CD8-positive, alpha-beta memory T cell (primary cell): Measurements from ENCODE around the gene IFT27. TPM values are rescaled to one million over a fixed set of nuclear protein-coding genes. Genes with fewer than 3 reads are reported as not detected.

Experiments used
- CTCF ChIA-PET: fragments of 350-600 bp; sonication (Branson Sonifier 250); formaldehyde crosslinking; loops from one replicate; lab custom pipeline; 2021; ENCODE audit warnings: antibody characterized with exemption; lab: Charles Lee
- POLR2A ChIA-PET: fragments of 350-600 bp; sonication (Branson Sonifier 250); formaldehyde crosslinking; loops from one replicate; lab custom pipeline; 2021; ENCODE audit warnings: antibody characterized with exemption; lab: Charles Lee
- DNase-seq, 5 donors: peaks; one replicate each; pipeline versions ENCODE4 v3.0.0 to v3.0.0-alpha.2; 2020 to 2022; ENCODE audit warnings: mixed read lengths in 1 of 5
- H3K27ac ChIP-seq: one replicate; pipeline ENCODE4 v1.7.0; 2013; ENCODE audit warnings: low read depth, mild to moderate bottlenecking, low read length, moderate library complexity
- H3K27me3 ChIP-seq: 2 replicates; pipeline ENCODE4 v1.7.0; 2013; ENCODE audit warnings: low read length, mild to moderate bottlenecking; ENCODE audit not compliant: insufficient read depth, poor library complexity, severe bottlenecking
- H3K36me3 ChIP-seq: 2 replicates; pipeline ENCODE4 v1.7.0; 2013; ENCODE audit warnings: mild to moderate bottlenecking, low read length, moderate library complexity; ENCODE audit not compliant: insufficient read depth
- H3K4me1 ChIP-seq: 2 replicates; pipeline ENCODE4 v1.7.0; 2013; ENCODE audit warnings: mild to moderate bottlenecking, low read length, moderate library complexity; ENCODE audit not compliant: insufficient read depth
- H3K4me3 ChIP-seq: 2 replicates; pipeline ENCODE4 v1.7.0; 2013; ENCODE audit warnings: mild to moderate bottlenecking, low read length
- H3K9me3 ChIP-seq: 2 replicates; pipeline ENCODE4 v1.7.0; 2013; ENCODE audit warnings: mild to moderate bottlenecking, low read length
- H3K27ac Mint-ChIP-seq, 8 donors: one replicate each; pipeline ENCODE4 v1.8.0; 2020 to 2021; ENCODE audit warnings: mixed read lengths in 8 of 8, mild to moderate bottlenecking in 6 of 8, inconsistent platforms in 3 of 8, moderate library complexity in 3 of 8
- H3K27me3 Mint-ChIP-seq, 2 donors: one replicate each; pipeline ENCODE4 v1.8.0; 2020 to 2021; ENCODE audit warnings: mixed read lengths in 2 of 2, mild to moderate bottlenecking in 1 of 2, moderate library complexity in 1 of 2
- H3K36me3 Mint-ChIP-seq, 3 donors: one replicate each; pipeline ENCODE4 v1.8.0; 2020 to 2021; ENCODE audit warnings: mixed read lengths in 3 of 3, inconsistent platforms in 1 of 3, mild to moderate bottlenecking in 1 of 3
- H3K4me1 Mint-ChIP-seq, 3 donors: one replicate each; pipeline ENCODE4 v1.8.0; 2020 to 2021; ENCODE audit warnings: mixed read lengths in 3 of 3, inconsistent platforms in 1 of 3, mild to moderate bottlenecking in 1 of 3
- H3K4me3 Mint-ChIP-seq, 7 donors: one replicate each; pipeline ENCODE4 v1.8.0; 2020 to 2021; ENCODE audit warnings: mixed read lengths in 7 of 7, mild to moderate bottlenecking in 6 of 7, moderate library complexity in 4 of 7, inconsistent platforms in 2 of 7
- H3K9me3 Mint-ChIP-seq, 5 donors: one replicate each; pipeline ENCODE4 v1.8.0; 2020 to 2022; ENCODE audit warnings: mixed read lengths in 5 of 5, mild to moderate bottlenecking in 3 of 5, moderate library complexity in 2 of 5, inconsistent platforms in 1 of 5
- polyA plus RNA-seq: library from polyadenylated mRNA; unstranded; fragments of 300-500 nt; fragmentation: Illumina TruSeq; gene quantifications from one replicate; pipeline ENCODE4 v1.2.3, GENCODE V29; 2021
- total RNA-seq, 2 experiments: library from RNA; stranded (reverse); gene quantifications; one replicate each; pipeline ENCODE4 v1.2.3, GENCODE V29; 2021

IFT27 gene
- total and polyA plus RNA-seq, 3 experiments from 2014 or later: 9.7 to 26.5 (median 24.9) TPM

DNA sequence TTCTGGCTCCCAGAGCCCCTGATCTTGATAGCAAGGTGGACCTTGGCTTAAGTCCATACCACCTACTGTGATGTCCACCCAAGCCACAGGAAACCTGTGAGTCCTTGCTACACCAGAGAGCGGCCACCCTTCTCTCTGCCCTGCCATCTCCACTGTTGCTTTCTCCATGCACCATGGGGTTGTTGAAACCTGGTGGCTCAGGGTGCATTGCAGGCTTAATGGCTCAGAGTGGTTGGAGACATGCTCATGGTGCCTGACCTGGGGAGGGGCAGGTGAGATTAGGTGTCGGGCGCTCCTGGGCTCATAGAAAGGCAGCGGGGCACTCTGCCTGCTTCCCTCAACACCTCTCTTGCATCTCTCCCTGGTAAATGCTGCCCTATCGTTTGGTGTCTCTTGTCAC is 47.4 kb downstream of the IFT27 start:
- Histone ChIP-seq H3K9me3 (no peaks in the 10 kb centered on the region), H3K36me3 (no peaks in the 10 kb centered on the region), H3K27ac (no peak overlapping the region), H3K27me3 (peaks cover 2% of the 10 kb centered on the region), H3K4me3 (no peak overlapping the region), H3K4me1 (no peaks in the 10 kb centered on the region)
- no peaks in the 10 kb centered on the region for H3K4me1 Mint-ChIP-seq
- no peak for DNase-seq
- H3K27me3 Mint-ChIP-seq: peaks cover 30 to 54% of the 10 kb centered on the region in 2 donors
- no peak overlapping the region for H3K4me3 Mint-ChIP-seq
- ChIA-PET POLR2A (no interaction called here), CTCF (no interaction called here)
- no peak overlapping the region for H3K27ac Mint-ChIP-seq
- peaks cover 0 to 2% (median 0%) of the 10 kb centered on the region in 5 donors for H3K9me3 Mint-ChIP-seq
- H3K36me3 Mint-ChIP-seq: no peaks in the 10 kb centered on the region

DNA sequence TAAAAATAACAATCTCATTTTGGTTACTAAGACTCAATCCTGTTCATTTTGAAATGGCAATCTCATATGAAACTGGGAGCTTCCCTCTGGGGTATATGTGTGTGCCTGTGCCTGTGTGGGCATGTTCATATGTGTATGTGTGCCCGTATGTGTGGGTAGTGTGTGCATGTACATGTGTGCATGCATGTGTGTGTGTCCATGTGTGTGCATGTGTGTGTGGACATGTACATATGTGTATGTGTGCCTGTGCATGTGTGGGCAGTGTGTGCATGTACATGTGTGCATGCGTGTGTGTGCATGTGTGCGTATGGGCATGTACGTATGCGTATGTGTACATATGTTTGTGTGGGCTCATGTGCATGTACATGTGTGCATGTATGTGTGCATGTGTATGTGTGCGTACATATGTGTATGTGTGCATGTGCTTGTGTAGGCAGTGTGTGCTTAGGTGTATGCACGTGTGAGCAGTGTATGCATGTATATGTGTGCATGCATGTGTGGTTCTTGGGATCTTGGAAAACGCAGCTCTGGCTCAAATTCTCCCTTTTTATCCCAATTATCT is 47.9 kb downstream of the IFT27 start:
- ChIA-PET CTCF (no interaction called here), POLR2A (no interaction called here)
- H3K27ac Mint-ChIP-seq: no peak overlapping the region
- Histone ChIP-seq H3K9me3 (no peaks in the 10 kb centered on the region), H3K27ac (no peak overlapping the region), H3K4me1 (no peaks in the 10 kb centered on the region), H3K27me3 (no peaks in the 10 kb centered on the region), H3K36me3 (no peaks in the 10 kb centered on the region), H3K4me3 (no peak overlapping the region)
- peaks cover 0 to 2% (median 0%) of the 10 kb centered on the region in 5 donors for H3K9me3 Mint-ChIP-seq
- H3K4me1 Mint-ChIP-seq: no peaks in the 10 kb centered on the region
- H3K27me3 Mint-ChIP-seq: peaks cover 28 to 52% of the 10 kb centered on the region in 2 donors
- no peaks in the 10 kb centered on the region for H3K36me3 Mint-ChIP-seq
- H3K4me3 Mint-ChIP-seq: no peak overlapping the region
- no peak for DNase-seq

GRCh38 chr22:36727110-36727509 is 48.8 kb downstream of the IFT27 start:
- Mint-ChIP-seq H3K9me3 (no peaks in the 10 kb centered on the region), H3K4me3 (no peak overlapping the region), H3K27me3 (peaks cover 29 to 49% of the 10 kb centered on the region in 2 donors), H3K27ac (no peak overlapping the region), H3K36me3 (no peaks in the 10 kb centered on the region), H3K4me1 (no peaks in the 10 kb centered on the region)
- H3K36me3 ChIP-seq: no peaks in the 10 kb centered on the region
- ChIA-PET POLR2A (no interaction called here), CTCF (no interaction called here)
- H3K4me3 ChIP-seq: no peak overlapping the region
- H3K4me1 ChIP-seq: no peaks in the 10 kb centered on the region
- no peaks in the 10 kb centered on the region for H3K27me3 ChIP-seq
- H3K9me3 ChIP-seq: no peaks in the 10 kb centered on the region
- DNase-seq: no peak
- no peak overlapping the region for H3K27ac ChIP-seq

DNA sequence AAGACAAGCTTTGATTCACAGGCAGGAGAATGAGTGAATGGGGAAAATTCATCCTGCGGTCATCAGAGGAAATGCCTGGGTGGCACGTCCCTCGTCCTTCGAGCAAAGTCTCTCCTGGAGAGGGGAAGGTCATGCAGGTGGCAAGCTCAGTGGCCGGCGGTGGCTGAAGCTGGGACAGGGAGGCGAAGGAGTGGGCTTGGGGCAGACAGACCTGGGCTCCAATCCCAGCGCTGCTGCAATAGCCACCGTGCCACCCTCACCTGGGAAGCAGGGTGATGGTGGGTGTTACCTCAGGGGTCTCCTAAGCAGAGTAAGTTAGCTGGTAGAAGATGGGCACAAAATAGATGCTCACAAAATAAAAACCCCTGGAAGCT is 49.9 kb downstream of the IFT27 start:
- H3K4me1 ChIP-seq: no peaks in the 10 kb centered on the region

DNA sequence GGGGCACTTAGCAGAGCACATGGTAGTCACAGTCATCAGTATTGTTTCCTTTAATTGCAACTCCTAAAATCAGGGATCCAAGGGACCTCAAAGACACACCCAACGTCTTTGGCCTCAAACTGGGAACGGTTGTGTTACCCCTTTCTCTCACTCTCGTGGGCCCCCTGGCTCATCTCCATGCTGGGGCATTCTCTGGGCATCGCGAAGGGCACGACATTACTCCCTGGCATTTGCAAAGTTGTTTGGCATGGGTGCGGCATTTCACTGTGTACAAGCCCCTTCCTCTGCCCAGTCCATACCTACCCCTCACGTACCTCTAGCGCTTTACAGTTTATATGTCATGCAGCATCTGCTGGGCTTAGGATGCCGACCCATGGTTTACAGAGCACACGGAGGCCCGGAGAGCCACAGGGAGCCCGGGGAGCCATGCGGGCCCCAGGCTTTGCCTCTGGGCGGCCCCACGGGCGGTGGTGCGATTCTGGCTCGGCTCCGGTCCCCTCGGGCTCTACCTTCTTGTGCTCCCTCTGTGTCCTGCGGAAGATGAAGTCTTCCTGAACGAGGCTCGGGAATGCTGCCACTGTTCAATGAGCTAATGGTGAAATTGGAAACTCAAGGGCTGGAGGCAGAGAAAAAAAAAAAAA is 50.4 kb downstream of the IFT27 start:
- Mint-ChIP-seq H3K36me3 (no peaks in the 10 kb centered on the region), H3K4me1 (no peaks in the 10 kb centered on the region), H3K9me3 (no peaks in the 10 kb centered on the region), H3K27ac (no peak overlapping the region), H3K27me3 (peaks cover 29 to 56% of the 10 kb centered on the region in 2 donors), H3K4me3 (no peak overlapping the region)
- no peak for DNase-seq
- Histone ChIP-seq H3K36me3 (no peaks in the 10 kb centered on the region), H3K9me3 (no peaks in the 10 kb centered on the region), H3K27me3 (no peaks in the 10 kb centered on the region), H3K4me3 (no peak overlapping the region), H3K27ac (no peak overlapping the region), H3K4me1 (no peaks in the 10 kb centered on the region)
- POLR2A ChIA-PET: no interaction called here
- CTCF ChIA-PET: interaction anchor here (0.6 kb wide), 1 partner anchor 12 kb away, joined by 3 read pairs; no protein-coding TSS in a partner anchor

More for the DNA sequence above, 49.9 kb downstream of the IFT27 start:
- Histone ChIP-seq H3K4me3 (no peak overlapping the region), H3K9me3 (no peaks in the 10 kb centered on the region), H3K27ac (no peak overlapping the region), H3K36me3 (no peaks in the 10 kb centered on the region), H3K27me3 (no peaks in the 10 kb centered on the region)
- no peaks in the 10 kb centered on the region for H3K4me1 Mint-ChIP-seq
- H3K27me3 Mint-ChIP-seq: peaks cover 25 to 51% of the 10 kb centered on the region in 2 donors
- H3K27ac Mint-ChIP-seq: no peak overlapping the region
- H3K36me3 Mint-ChIP-seq: no peaks in the 10 kb centered on the region
- CTCF ChIA-PET: interaction anchor here (0.6 kb wide), 1 partner anchor 11 kb away, joined by 3 read pairs; no protein-coding TSS in a partner anchor
- no peak overlapping the region for H3K4me3 Mint-ChIP-seq
- no peaks in the 10 kb centered on the region for H3K9me3 Mint-ChIP-seq
- DNase-seq: no peak
- POLR2A ChIA-PET: no interaction called here

GRCh38 chr22:36724836-36725235 is 51.1 kb downstream of the IFT27 start:
- Histone ChIP-seq H3K27me3 (no peaks in the 10 kb centered on the region), H3K4me3 (no peak overlapping the region), H3K27ac (no peak overlapping the region), H3K9me3 (no peaks in the 10 kb centered on the region), H3K36me3 (no peaks in the 10 kb centered on the region), H3K4me1 (no peaks in the 10 kb centered on the region)
- Mint-ChIP-seq H3K36me3 (no peaks in the 10 kb centered on the region), H3K4me3 (no peak overlapping the region), H3K4me1 (no peaks in the 10 kb centered on the region), H3K27ac (no peak overlapping the region), H3K27me3 (peaks cover 29 to 59% of the 10 kb centered on the region in 2 donors), H3K9me3 (no peaks in the 10 kb centered on the region)
- POLR2A ChIA-PET: no interaction called here
- no peak for DNase-seq
- CTCF ChIA-PET: interaction anchor here (1.3 kb wide), 1 partner anchor 33 kb away, joined by 3 read pairs; no protein-coding TSS in a partner anchor

GRCh38 chr22:36722055-36722454 is 53.9 kb downstream of the IFT27 start:
- H3K27ac Mint-ChIP-seq: no peak overlapping the region
- H3K36me3 ChIP-seq: no peaks in the 10 kb centered on the region
- H3K9me3 ChIP-seq: no peaks in the 10 kb centered on the region
- H3K27ac ChIP-seq: no peak overlapping the region
- H3K4me3 Mint-ChIP-seq: no peak overlapping the region
- no peaks in the 10 kb centered on the region for H3K36me3 Mint-ChIP-seq
- ChIA-PET POLR2A (no interaction called here), CTCF (no interaction called here)
- no peak for DNase-seq
- no peaks in the 10 kb centered on the region for H3K9me3 Mint-ChIP-seq
- H3K27me3 ChIP-seq: no peaks in the 10 kb centered on the region
- H3K4me1 ChIP-seq: no peaks in the 10 kb centered on the region
- peaks cover 30 to 70% of the 10 kb centered on the region in 2 donors for H3K27me3 Mint-ChIP-seq
- H3K4me3 ChIP-seq: no peak overlapping the region
- H3K4me1 Mint-ChIP-seq: no peaks in the 10 kb centered on the region

GRCh38 chr22:36715647-36716046 is 60.3 kb downstream of the IFT27 start:
- no peak overlapping the region for H3K27ac ChIP-seq
- CTCF ChIA-PET: no interaction called here
- Mint-ChIP-seq H3K27me3 (peaks cover 15 to 46% of the 10 kb centered on the region in 2 donors), H3K9me3 (no peaks in the 10 kb centered on the region), H3K36me3 (no peaks in the 10 kb centered on the region), H3K4me3 (no peak overlapping the region), H3K27ac (no peak overlapping the region), H3K4me1 (no peaks in the 10 kb centered on the region)
- H3K9me3 ChIP-seq: no peaks in the 10 kb centered on the region
- H3K4me3 ChIP-seq: no peak overlapping the region
- no peaks in the 10 kb centered on the region for H3K4me1 ChIP-seq
- H3K36me3 ChIP-seq: no peaks in the 10 kb centered on the region
- POLR2A ChIA-PET: no interaction called here
- H3K27me3 ChIP-seq: peaks cover 6% of the 10 kb centered on the region
- no peak for DNase-seq
